HEK293 (cell line): ENCODE results near the gene PAXX.

ENCODE experiments used
- CTCF ChIA-PET: fragments of 350-600 bp; formaldehyde crosslinking; extraction: SDS; loops from one replicate; lab custom pipeline; 2021; ENCODE audit warnings: antibody characterized with exemption; lab: Yijun Ruan, JAX
- POLR2A ChIA-PET: fragments of 300-600 bp; formaldehyde crosslinking; extraction: SDS; loops from one replicate; lab custom pipeline; 2020; ENCODE audit warnings: antibody characterized with exemption, inconsistent platforms; lab: Yijun Ruan, JAX
- H3K27ac ChIP-seq: fragments of 200-500 bp; sonication (Bioruptor generic); 2 replicates; pipeline ENCODE4 v1.5.1; 2014; ENCODE audit warnings: low read depth, low read length, control low read depth, inconsistent platforms; ENCODE audit errors: extremely low read depth
- H3K36me3 ChIP-seq, 2 experiments: fragments of 200-500 bp in 1 of 2; sonication (Bioruptor generic) in 1 of 2; 1 replicate in 1 of 2; 2 replicates in 1 of 2; pipeline ENCODE4 v1.5.1; 2014 to 2017; ENCODE audit warnings: inconsistent platforms in 2 of 2, low read length in 2 of 2; ENCODE audit not compliant: control insufficient read depth in 2 of 2, insufficient read depth in 1 of 2
- H3K4me1 ChIP-seq: fragments of 200-500 bp; sonication (Bioruptor generic); 2 replicates; pipeline ENCODE4 v1.5.1; 2014; ENCODE audit warnings: mild to moderate bottlenecking, low read length, inconsistent platforms; ENCODE audit not compliant: control insufficient read depth, insufficient read depth
- H3K4me3 ChIP-seq: 2 replicates; pipeline ENCODE4 v1.5.1; 2011; ENCODE audit warnings: low read depth, mild to moderate bottlenecking, control low read depth, low read length, moderate library complexity
- H3K9me3 ChIP-seq: fragments of 200-500 bp; sonication (Bioruptor generic); 2 replicates; pipeline ENCODE4 v1.5.1; 2014; ENCODE audit warnings: low read depth, low read length, inconsistent platforms; ENCODE audit not compliant: control insufficient read depth, insufficient read depth
- GLI4 ChIP-seq: fragments of 450-650 bp; formaldehyde crosslinking; IDR thresholded peaks from 2 replicates; pipeline ENCODE4 v1.5.1; 2016; ENCODE audit warnings: missing biosample characterization, missing genetic modification characterization
- KLF8 ChIP-seq: fragments of 450-650 bp; formaldehyde crosslinking; IDR thresholded peaks from 2 replicates; pipeline ENCODE4 v1.5.1; 2016; ENCODE audit warnings: missing biosample characterization, missing genetic modification characterization
- ZEB2 ChIP-seq: fragments of 450-650 bp; formaldehyde crosslinking; IDR thresholded peaks from 2 replicates; pipeline ENCODE4 v1.5.1; 2016; ENCODE audit warnings: missing biosample characterization, missing genetic modification characterization
- ZNF10 ChIP-seq: fragments of 450-650 bp; formaldehyde crosslinking; IDR thresholded peaks from 2 replicates; pipeline ENCODE4 v1.5.1; 2017; ENCODE audit warnings: missing biosample characterization, missing genetic modification characterization
- ZNF174 ChIP-seq: fragments of 450-650 bp; formaldehyde crosslinking; IDR thresholded peaks from 2 replicates; pipeline ENCODE4 v1.5.0; 2017; ENCODE audit warnings: missing biosample characterization, mild to moderate bottlenecking, missing genetic modification characterization
- ZNF184 ChIP-seq: fragments of 450-650 bp; IDR thresholded peaks from 2 replicates; pipeline ENCODE4 v1.5.1; 2018; ENCODE audit warnings: missing biosample characterization, mild to moderate bottlenecking, missing genetic modification characterization
- ZNF239 ChIP-seq: fragments of 450-650 bp; formaldehyde crosslinking; IDR thresholded peaks from 2 replicates; pipeline ENCODE4 v1.5.1; 2016; ENCODE audit warnings: missing biosample characterization, missing genetic modification characterization
- ZNF24 ChIP-seq: fragments of 450-650 bp; formaldehyde crosslinking; IDR thresholded peaks from 2 replicates; pipeline ENCODE4 v1.5.1; 2016; ENCODE audit warnings: missing biosample characterization, missing genetic modification characterization
- ZNF248 ChIP-seq: fragments of 450-650 bp; formaldehyde crosslinking; IDR thresholded peaks from 2 replicates; pipeline ENCODE4 v1.5.1; 2017; ENCODE audit warnings: missing biosample characterization, missing genetic modification characterization
- ZNF514 ChIP-seq: fragments of 450-650 bp; formaldehyde crosslinking; IDR thresholded peaks from 2 replicates; pipeline ENCODE4 v1.5.1; 2016; ENCODE audit warnings: missing biosample characterization, missing genetic modification characterization
- ZNF555 ChIP-seq: fragments of 450-650 bp; formaldehyde crosslinking; conservative IDR thresholded peaks from 2 replicates; pipeline ENCODE4 v1.5.1; 2017; ENCODE audit warnings: missing biosample characterization, mild to moderate bottlenecking, missing genetic modification characterization, inconsistent platforms
- ZNF596 ChIP-seq: fragments of 450-650 bp; IDR thresholded peaks from 2 replicates; pipeline ENCODE4 v1.5.0; 2018; ENCODE audit warnings: missing biosample characterization, mild to moderate bottlenecking, missing genetic modification characterization, moderate library complexity
- ZNF621 ChIP-seq: fragments of 450-650 bp; formaldehyde crosslinking; IDR thresholded peaks from 2 replicates; pipeline ENCODE4 v1.5.1; 2017; ENCODE audit warnings: missing biosample characterization, missing genetic modification characterization
- ZNF629 ChIP-seq: fragments of 450-650 bp; formaldehyde crosslinking; IDR thresholded peaks from 2 replicates; pipeline ENCODE4 v1.5.1; 2017; ENCODE audit warnings: missing biosample characterization, missing genetic modification characterization
- ZNF701 ChIP-seq: fragments of 450-650 bp; formaldehyde crosslinking; IDR thresholded peaks from 2 replicates; pipeline ENCODE4 v1.5.1; 2016; ENCODE audit warnings: missing biosample characterization, missing genetic modification characterization
- ZSCAN16 ChIP-seq: fragments of 450-650 bp; formaldehyde crosslinking; IDR thresholded peaks from 2 replicates; pipeline ENCODE4 v1.5.1; 2016; ENCODE audit warnings: missing biosample characterization, missing genetic modification characterization
- TF ChIP-seq, protein P1 (sequence below): fragments of 450-650 bp; formaldehyde crosslinking; IDR thresholded peaks from 2 replicates; pipeline ENCODE4 v1.5.1; 2016; ENCODE audit warnings: missing biosample characterization, missing genetic modification characterization
- TF ChIP-seq, protein P2 (sequence below): fragments of 450-650 bp; formaldehyde crosslinking; IDR thresholded peaks from 2 replicates; pipeline ENCODE4 v1.5.1; 2016; ENCODE audit warnings: missing biosample characterization, missing genetic modification characterization, low read depth
- TF ChIP-seq, protein P3 (sequence below): fragments of 450-650 bp; formaldehyde crosslinking; IDR thresholded peaks from 2 replicates; pipeline ENCODE4 v1.5.1; 2016; ENCODE audit warnings: missing biosample characterization, missing genetic modification characterization, borderline replicate concordance
- TF ChIP-seq, protein P4 (sequence below): fragments of 450-650 bp; formaldehyde crosslinking; IDR thresholded peaks from 2 replicates; pipeline ENCODE4 v1.5.0; 2017; ENCODE audit warnings: missing biosample characterization, missing genetic modification characterization, borderline replicate concordance
- TF ChIP-seq, protein P5 (sequence below): fragments of 450-650 bp; formaldehyde crosslinking; IDR thresholded peaks from 2 replicates; pipeline ENCODE4; 2016; ENCODE audit warnings: missing biosample characterization, missing genetic modification characterization
- TF ChIP-seq, protein P6 (sequence below): fragments of 450-650 bp; formaldehyde crosslinking; optimal IDR thresholded peaks from 2 replicates; pipeline ENCODE3; 2016; ENCODE audit warnings: missing biosample characterization, mild to moderate bottlenecking, missing genetic modification characterization
- TF ChIP-seq, protein P7 (sequence below): IDR thresholded peaks from 2 replicates; pipeline ENCODE4 v1.6.1; 2011; ENCODE audit warnings: mild to moderate bottlenecking, low read depth, low read length, borderline replicate concordance

Gene PAXX

DNA sequence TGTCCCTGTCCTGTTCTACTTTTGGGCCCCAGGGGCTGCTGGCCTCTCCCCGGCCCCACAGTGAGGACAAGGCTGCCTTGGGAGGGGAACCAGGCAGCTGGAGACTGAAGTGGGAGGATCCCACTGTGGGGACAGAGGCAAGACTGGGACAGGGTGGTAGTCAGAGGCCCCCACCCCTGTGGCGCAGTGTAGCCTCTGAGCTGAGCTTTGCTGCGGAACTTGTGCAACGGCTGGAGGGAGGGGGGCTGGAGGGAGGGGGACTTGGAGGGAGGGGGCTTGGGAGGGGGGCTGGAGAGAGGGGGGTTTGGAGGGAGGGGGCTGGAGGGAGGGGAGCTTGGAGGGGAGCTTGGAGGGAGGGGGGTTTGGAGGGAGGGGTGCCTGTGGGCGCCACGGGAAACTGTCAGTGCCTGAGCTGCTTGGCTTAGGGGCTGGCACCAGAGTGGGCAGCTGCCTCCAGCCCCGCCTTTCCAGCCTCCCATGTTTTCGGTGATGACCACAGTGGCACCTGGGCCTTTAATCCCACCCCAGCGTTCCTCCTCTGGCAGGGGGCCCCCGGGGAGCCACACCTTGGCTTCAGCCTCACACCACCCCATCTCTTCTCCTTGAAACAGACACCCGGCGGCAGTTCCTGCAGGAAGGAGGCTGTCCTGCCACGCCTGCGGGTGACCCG lies 42.0 kb downstream of the PAXX start (continued):
- TF ChIP-seq ZNF621, result no peak

DNA sequence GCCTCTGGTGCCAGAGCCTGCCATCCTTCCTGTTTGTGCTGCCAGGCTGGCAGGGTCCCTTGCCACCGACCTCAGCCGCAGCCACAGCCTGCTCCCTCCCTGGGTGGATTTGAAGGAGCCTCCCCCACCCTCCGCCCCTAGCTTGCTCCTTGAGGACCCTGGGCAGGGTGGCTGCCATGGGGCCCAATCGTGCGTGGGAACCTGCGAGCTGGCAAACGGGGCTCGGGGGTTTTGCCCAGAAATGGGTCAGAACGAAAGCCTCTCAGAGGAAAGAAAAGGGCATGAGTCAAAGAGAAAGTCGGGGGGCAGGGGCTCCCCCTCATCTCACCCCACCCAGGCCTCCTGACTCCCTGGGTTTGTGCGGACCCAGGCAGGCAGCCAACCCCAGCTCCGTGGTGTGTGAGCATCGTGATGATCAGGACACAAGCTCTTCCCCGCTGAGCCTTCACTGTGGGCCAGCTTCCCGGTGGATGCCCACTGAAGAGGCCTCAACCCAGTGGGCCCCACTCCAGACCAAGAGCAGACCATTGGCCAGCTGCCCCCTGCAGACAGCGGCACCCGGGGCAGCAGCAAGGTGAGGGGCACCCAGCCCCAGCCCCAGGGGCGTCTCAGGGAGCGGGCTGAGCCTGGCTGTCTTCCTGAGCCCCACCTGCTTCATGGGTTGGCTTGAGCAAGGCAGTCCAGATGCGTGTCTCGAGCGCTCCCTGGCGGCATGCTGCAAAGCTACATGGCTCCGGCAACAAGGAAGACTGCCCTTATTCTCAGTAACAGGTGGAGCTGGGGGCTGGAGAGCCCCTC lies 42.7 kb downstream of the PAXX start:
- CTCF ChIA-PET, result interaction anchor here (0.5 to 5.3 kb wide), 65 partner anchors 9 to 517 kb away, joined by 3 to 119 read pairs (median 4); partner anchors contain the start of genes AJM1, C8G, CLIC3 and FBXW5
- no peak overlapping the region for H3K4me3 ChIP-seq
- TF ChIP-seq ZSCAN16 (no peak), GLI4 (no peak), ZNF248 (tag by site-specific recombination) (no peak), ZNF701 (tag by site-specific recombination) (no peak), ZNF24 (no peak), ZNF596 (no peak), ZNF184 (tag by site-specific recombination) (no peak), ZNF10 (tag by site-specific recombination) (no peak), ZNF629 (tag by site-specific recombination) (0 out of 2 replicates have a peak, but pooled peaks have one; percentile 29), ZNF555 (no peak), KLF8 (tag by site-specific recombination) (peak; percentile 82), ZNF174 (no peak), ZEB2 (tag by site-specific recombination) (peak; percentile 71), ZNF239 (tag by site-specific recombination) (no peak), ZNF514 (tag by site-specific recombination) (no peak)
- TF ChIP-seq, protein P1, sequence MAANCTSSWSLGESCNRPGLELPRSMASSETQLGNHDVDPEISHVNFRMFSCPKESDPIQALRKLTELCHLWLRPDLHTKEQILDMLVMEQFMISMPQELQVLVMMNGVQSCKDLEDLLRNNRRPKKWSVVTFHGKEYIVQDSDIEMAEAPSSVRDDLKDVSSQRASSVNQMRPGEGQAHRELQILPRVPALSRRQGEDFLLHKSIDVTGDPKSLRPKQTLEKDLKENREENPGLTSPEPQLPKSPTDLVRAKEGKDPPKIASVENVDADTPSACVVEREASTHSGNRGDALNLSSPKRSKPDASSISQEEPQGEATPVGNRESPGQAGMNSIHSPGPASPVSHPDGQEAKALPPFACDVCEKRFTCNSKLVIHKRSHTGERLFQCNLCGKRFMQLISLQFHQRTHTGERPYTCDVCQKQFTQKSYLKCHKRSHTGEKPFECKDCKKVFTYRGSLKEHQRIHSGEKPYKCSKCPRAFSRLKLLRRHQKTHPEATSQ (tag by site-specific recombination), result no peak
- TF ChIP-seq, protein P2, sequence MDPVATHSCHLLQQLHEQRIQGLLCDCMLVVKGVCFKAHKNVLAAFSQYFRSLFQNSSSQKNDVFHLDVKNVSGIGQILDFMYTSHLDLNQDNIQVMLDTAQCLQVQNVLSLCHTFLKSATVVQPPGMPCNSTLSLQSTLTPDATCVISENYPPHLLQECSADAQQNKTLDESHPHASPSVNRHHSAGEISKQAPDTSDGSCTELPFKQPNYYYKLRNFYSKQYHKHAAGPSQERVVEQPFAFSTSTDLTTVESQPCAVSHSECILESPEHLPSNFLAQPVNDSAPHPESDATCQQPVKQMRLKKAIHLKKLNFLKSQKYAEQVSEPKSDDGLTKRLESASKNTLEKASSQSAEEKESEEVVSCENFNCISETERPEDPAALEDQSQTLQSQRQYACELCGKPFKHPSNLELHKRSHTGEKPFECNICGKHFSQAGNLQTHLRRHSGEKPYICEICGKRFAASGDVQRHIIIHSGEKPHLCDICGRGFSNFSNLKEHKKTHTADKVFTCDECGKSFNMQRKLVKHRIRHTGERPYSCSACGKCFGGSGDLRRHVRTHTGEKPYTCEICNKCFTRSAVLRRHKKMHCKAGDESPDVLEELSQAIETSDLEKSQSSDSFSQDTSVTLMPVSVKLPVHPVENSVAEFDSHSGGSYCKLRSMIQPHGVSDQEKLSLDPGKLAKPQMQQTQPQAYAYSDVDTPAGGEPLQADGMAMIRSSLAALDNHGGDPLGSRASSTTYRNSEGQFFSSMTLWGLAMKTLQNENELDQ (tag by site-specific recombination), result no peak
- TF ChIP-seq, protein P3, sequence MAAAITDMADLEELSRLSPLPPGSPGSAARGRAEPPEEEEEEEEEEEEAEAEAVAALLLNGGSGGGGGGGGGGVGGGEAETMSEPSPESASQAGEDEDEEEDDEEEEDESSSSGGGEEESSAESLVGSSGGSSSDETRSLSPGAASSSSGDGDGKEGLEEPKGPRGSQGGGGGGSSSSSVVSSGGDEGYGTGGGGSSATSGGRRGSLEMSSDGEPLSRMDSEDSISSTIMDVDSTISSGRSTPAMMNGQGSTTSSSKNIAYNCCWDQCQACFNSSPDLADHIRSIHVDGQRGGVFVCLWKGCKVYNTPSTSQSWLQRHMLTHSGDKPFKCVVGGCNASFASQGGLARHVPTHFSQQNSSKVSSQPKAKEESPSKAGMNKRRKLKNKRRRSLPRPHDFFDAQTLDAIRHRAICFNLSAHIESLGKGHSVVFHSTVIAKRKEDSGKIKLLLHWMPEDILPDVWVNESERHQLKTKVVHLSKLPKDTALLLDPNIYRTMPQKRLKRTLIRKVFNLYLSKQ (tag by site-specific recombination), result no peak
- TF ChIP-seq, protein P4, sequence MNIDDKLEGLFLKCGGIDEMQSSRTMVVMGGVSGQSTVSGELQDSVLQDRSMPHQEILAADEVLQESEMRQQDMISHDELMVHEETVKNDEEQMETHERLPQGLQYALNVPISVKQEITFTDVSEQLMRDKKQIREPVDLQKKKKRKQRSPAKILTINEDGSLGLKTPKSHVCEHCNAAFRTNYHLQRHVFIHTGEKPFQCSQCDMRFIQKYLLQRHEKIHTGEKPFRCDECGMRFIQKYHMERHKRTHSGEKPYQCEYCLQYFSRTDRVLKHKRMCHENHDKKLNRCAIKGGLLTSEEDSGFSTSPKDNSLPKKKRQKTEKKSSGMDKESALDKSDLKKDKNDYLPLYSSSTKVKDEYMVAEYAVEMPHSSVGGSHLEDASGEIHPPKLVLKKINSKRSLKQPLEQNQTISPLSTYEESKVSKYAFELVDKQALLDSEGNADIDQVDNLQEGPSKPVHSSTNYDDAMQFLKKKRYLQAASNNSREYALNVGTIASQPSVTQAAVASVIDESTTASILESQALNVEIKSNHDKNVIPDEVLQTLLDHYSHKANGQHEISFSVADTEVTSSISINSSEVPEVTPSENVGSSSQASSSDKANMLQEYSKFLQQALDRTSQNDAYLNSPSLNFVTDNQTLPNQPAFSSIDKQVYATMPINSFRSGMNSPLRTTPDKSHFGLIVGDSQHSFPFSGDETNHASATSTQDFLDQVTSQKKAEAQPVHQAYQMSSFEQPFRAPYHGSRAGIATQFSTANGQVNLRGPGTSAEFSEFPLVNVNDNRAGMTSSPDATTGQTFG (tag by site-specific recombination), result no peak
- TF ChIP-seq, protein P5, sequence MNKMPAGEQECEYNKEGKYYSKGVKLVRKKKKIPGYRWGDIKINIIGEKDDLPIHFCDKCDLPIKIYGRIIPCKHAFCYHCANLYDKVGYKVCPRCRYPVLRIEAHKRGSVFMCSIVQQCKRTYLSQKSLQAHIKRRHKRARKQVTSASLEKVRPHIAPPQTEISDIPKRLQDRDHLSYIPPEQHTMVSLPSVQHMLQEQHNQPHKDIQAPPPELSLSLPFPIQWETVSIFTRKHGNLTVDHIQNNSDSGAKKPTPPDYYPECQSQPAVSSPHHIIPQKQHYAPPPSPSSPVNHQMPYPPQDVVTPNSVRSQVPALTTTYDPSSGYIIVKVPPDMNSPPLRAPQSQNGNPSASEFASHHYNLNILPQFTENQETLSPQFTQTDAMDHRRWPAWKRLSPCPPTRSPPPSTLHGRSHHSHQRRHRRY (tag by site-specific recombination), result no peak
- TF ChIP-seq, protein P6, sequence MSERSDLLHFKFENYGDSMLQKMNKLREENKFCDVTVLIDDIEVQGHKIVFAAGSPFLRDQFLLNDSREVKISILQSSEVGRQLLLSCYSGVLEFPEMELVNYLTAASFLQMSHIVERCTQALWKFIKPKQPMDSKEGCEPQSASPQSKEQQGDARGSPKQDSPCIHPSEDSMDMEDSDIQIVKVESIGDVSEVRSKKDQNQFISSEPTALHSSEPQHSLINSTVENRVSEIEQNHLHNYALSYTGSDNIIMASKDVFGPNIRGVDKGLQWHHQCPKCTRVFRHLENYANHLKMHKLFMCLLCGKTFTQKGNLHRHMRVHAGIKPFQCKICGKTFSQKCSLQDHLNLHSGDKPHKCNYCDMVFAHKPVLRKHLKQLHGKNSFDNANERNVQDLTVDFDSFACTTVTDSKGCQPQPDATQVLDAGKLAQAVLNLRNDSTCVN (tag by site-specific recombination), result no peak
- TF ChIP-seq, protein P7, sequence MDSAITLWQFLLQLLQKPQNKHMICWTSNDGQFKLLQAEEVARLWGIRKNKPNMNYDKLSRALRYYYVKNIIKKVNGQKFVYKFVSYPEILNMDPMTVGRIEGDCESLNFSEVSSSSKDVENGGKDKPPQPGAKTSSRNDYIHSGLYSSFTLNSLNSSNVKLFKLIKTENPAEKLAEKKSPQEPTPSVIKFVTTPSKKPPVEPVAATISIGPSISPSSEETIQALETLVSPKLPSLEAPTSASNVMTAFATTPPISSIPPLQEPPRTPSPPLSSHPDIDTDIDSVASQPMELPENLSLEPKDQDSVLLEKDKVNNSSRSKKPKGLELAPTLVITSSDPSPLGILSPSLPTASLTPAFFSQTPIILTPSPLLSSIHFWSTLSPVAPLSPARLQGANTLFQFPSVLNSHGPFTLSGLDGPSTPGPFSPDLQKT, result no peak

More for the DNA sequence above, 42.7 kb downstream of the PAXX start:
- Histone ChIP-seq H3K4me1 (no peaks in the 10 kb centered on the region), H3K27ac (no peak overlapping the region), H3K36me3 (peaks cover 0 to 20% of the 10 kb centered on the region in 2 experiments; a peak in 1 of 3 replicates), H3K9me3 (no peaks in the 10 kb centered on the region)
- POLR2A ChIA-PET, result interaction anchor here (0.6 to 2.0 kb wide), 26 partner anchors 9 to 307 kb away, joined by 3 to 16 read pairs (median 4); partner anchors contain the start of genes CLIC3, NPDC1, PAXX and RNF208
